Muscle layer of duodenum (tissue), 2 donors: ENCODE data around the gene CTIF.

Experiments
- H3K27ac ChIP-seq: one replicate; pipeline ENCODE4 v1.7.0; 2013; ENCODE audit warnings: mild to moderate bottlenecking, low read length
- H3K27me3 ChIP-seq: one replicate; pipeline ENCODE4 v1.7.0; 2013; ENCODE audit warnings: low read depth, mild to moderate bottlenecking, control low read depth, low read length
- H3K36me3 ChIP-seq, 2 donors: one replicate each; pipeline ENCODE4 v1.7.0; 2013; ENCODE audit warnings: low read length in 2 of 2, control low read depth in 1 of 2, mild to moderate bottlenecking in 1 of 2; ENCODE audit not compliant: insufficient read depth in 2 of 2, control insufficient read depth in 1 of 2
- H3K4me1 ChIP-seq, 2 donors: one replicate each; pipeline ENCODE4 v1.7.0; 2013; ENCODE audit warnings: low read length in 2 of 2, mild to moderate bottlenecking in 2 of 2, control low read depth in 1 of 2, moderate library complexity in 1 of 2; ENCODE audit not compliant: insufficient read depth in 2 of 2, control insufficient read depth in 1 of 2
- H3K4me3 ChIP-seq, 2 donors: one replicate each; pipeline ENCODE4 v1.7.0; 2013; ENCODE audit warnings: low read length in 2 of 2, low read depth in 1 of 2, mild to moderate bottlenecking in 1 of 2
- H3K9me3 ChIP-seq, 2 donors: one replicate each; pipeline ENCODE4 v1.7.0; 2013; ENCODE audit warnings: low read length in 2 of 2, control low read depth in 1 of 2, mild to moderate bottlenecking in 1 of 2; ENCODE audit not compliant: control insufficient read depth in 1 of 2
- donor health status: healthy.

The CTIF gene

GRCh38 chr18:48672671-48673340 is 134.0 kb downstream of the CTIF start:
- H3K4me3 ChIP-seq, result no peak overlapping the region
- peaks cover 4 to 13% of the 10 kb centered on the region in 2 donors for H3K4me1 ChIP-seq
- H3K36me3 ChIP-seq, result peaks cover 14 to 28% of the 10 kb centered on the region in 2 donors
- H3K9me3 ChIP-seq, result peaks cover 0 to 3% of the 10 kb centered on the region in 2 donors
- no peak overlapping the region for H3K27ac ChIP-seq
- H3K27me3 ChIP-seq, result no peaks in the 10 kb centered on the region

GRCh38 chr18:48673456-48673852 is 134.6 kb downstream of the CTIF start:
- H3K27ac ChIP-seq, result no peak overlapping the region
- no peaks in the 10 kb centered on the region for H3K27me3 ChIP-seq
- peaks cover 4 to 18% of the 10 kb centered on the region in 2 donors for H3K4me1 ChIP-seq

GRCh38 chr18:48673853-48674721 is 135.3 kb downstream of the CTIF start:
- peaks cover 0 to 3% of the 10 kb centered on the region in 2 donors for H3K9me3 ChIP-seq
- no peak overlapping the region for H3K4me3 ChIP-seq
- peaks cover 10 to 17% of the 10 kb centered on the region in 2 donors for H3K36me3 ChIP-seq
- H3K4me1 ChIP-seq, result peaks cover 4 to 21% of the 10 kb centered on the region in 2 donors
- H3K27me3 ChIP-seq, result no peaks in the 10 kb centered on the region
- no peak overlapping the region for H3K27ac ChIP-seq

More at GRCh38 chr18:48673456-48673852, 134.6 kb downstream of the CTIF start:
- H3K9me3 ChIP-seq, result peaks cover 0 to 3% of the 10 kb centered on the region in 2 donors
- no peak overlapping the region for H3K4me3 ChIP-seq
- peaks cover 10 to 21% of the 10 kb centered on the region in 2 donors for H3K36me3 ChIP-seq

- Histone ChIP-seq H3K27ac (no peak overlapping the region), H3K4me1 (peaks cover 4 to 28% of the 10 kb centered on the region in 2 donors), H3K27me3 (no peaks in the 10 kb centered on the region), H3K36me3 (peaks cover 10 to 17% of the 10 kb centered on the region in 2 donors), H3K9me3 (peaks cover 0 to 3% of the 10 kb centered on the region in 2 donors), H3K4me3 (no peak overlapping the region)
These were observed 136.0 kb downstream of the CTIF start for GRCh38 chr18:48674758-48675351.

GRCh38 chr18:48675352-48675761 is 136.5 kb downstream of the CTIF start:
- peaks cover 10 to 12% of the 10 kb centered on the region in 2 donors for H3K36me3 ChIP-seq
- no peak overlapping the region for H3K4me3 ChIP-seq
- H3K27me3 ChIP-seq, result no peaks in the 10 kb centered on the region
- no peak overlapping the region for H3K27ac ChIP-seq
- peaks cover 0 to 3% of the 10 kb centered on the region in 2 donors for H3K9me3 ChIP-seq
- H3K4me1 ChIP-seq, result peaks cover 4 to 32% of the 10 kb centered on the region in 2 donors

GRCh38 chr18:48675912-48676311 is 137.1 kb downstream of the CTIF start:
- Histone ChIP-seq H3K36me3 (peaks cover 6 to 7% of the 10 kb centered on the region in 2 donors), H3K4me1 (peaks cover 4 to 34% of the 10 kb centered on the region in 2 donors), H3K9me3 (peaks cover 0 to 3% of the 10 kb centered on the region in 2 donors), H3K4me3 (no peak overlapping the region), H3K27me3 (no peaks in the 10 kb centered on the region), H3K27ac (no peak overlapping the region)

GRCh38 chr18:48676346-48676745 is 137.5 kb downstream of the CTIF start:
- Histone ChIP-seq H3K4me1 (peaks cover 4 to 34% of the 10 kb centered on the region in 2 donors), H3K27me3 (no peaks in the 10 kb centered on the region), H3K9me3 (peaks cover 0 to 2% of the 10 kb centered on the region in 2 donors), H3K4me3 (no peak overlapping the region), H3K36me3 (peaks cover 2% of the 10 kb centered on the region in 2 donors), H3K27ac (no peak overlapping the region)

- peaks cover 4 to 34% of the 10 kb centered on the region in 2 donors for H3K4me1 ChIP-seq
- no peak overlapping the region for H3K27ac ChIP-seq
- H3K27me3 ChIP-seq, result no peaks in the 10 kb centered on the region
- no peak overlapping the region for H3K4me3 ChIP-seq
- H3K9me3 ChIP-seq, result no peaks in the 10 kb centered on the region
- H3K36me3 ChIP-seq, result no peaks in the 10 kb centered on the region
These were observed 138.0 kb downstream of the CTIF start for GRCh38 chr18:48676756-48677368.

GRCh38 chr18:48678237-48679115 is 139.6 kb downstream of the CTIF start:
- Histone ChIP-seq H3K27me3 (no peaks in the 10 kb centered on the region), H3K4me3 (no peak overlapping the region), H3K4me1 (peaks cover 4 to 34% of the 10 kb centered on the region in 2 donors), H3K36me3 (no peaks in the 10 kb centered on the region), H3K9me3 (no peaks in the 10 kb centered on the region), H3K27ac (no peak overlapping the region)

GRCh38 chr18:48679236-48679635 is 140.4 kb downstream of the CTIF start:
- Histone ChIP-seq H3K36me3 (no peaks in the 10 kb centered on the region), H3K4me3 (no peak overlapping the region), H3K27ac (no peak overlapping the region), H3K4me1 (peaks cover 4 to 34% of the 10 kb centered on the region in 2 donors), H3K9me3 (no peaks in the 10 kb centered on the region), H3K27me3 (no peaks in the 10 kb centered on the region)
